ENCODE measurements around the gene ANKRD11. TPM values are rescaled to one million over a fixed set of nuclear protein-coding genes. Genes with fewer than 3 reads are reported as not detected.
"Not testable (repeated sequence)": the region's sequence is repeated elsewhere in the genome, so short reads cannot be mapped to it uniquely, and the experiment has no call there.

Gene ANKRD11
- total RNA-seq, 1 donor from 2014 or later, result 209 TPM

GRCh38 chr16:89442588-89442987 lies 47.8 kb downstream of the ANKRD11 start:
- Mint-ChIP-seq H3K9me3 (ENCODE audit: unreplicated experiment) (no peaks in the 10 kb centered on the region), H3K36me3 (ENCODE audit: unreplicated experiment) (peaks cover 3% of the 10 kb centered on the region), H3K4me3 (ENCODE audit: unreplicated experiment) (peak overlapping the region; percentile 46), H3K4me1 (ENCODE audit: unreplicated experiment) (peaks cover 90% of the 10 kb centered on the region), H3K27ac (ENCODE audit: unreplicated experiment) (peak overlapping the region; percentile 90), H3K27me3 (ENCODE audit: unreplicated experiment) (no peaks in the 10 kb centered on the region)
- no peak for DNase-seq (ENCODE audit: extremely low spot score, unreplicated experiment)
- TF ChIP-seq CTCF (IDR thresholded peaks at IDR 0.05), result no peak

GRCh38 chr16:89439659-89440058 lies 50.7 kb downstream of the ANKRD11 start:
- no peak for DNase-seq (ENCODE audit: extremely low spot score, unreplicated experiment)
- no peaks in the 10 kb centered on the region for H3K9me3 Mint-ChIP-seq (ENCODE audit: unreplicated experiment)
- H3K36me3 Mint-ChIP-seq (ENCODE audit: unreplicated experiment), result peaks cover 2% of the 10 kb centered on the region
- peaks cover 81% of the 10 kb centered on the region for H3K4me1 Mint-ChIP-seq (ENCODE audit: unreplicated experiment)
- no peak for TF ChIP-seq CTCF (IDR thresholded peaks at IDR 0.05)
- no peak overlapping the region for H3K4me3 Mint-ChIP-seq (ENCODE audit: unreplicated experiment)
- no peaks in the 10 kb centered on the region for H3K27me3 Mint-ChIP-seq (ENCODE audit: unreplicated experiment)
- peak overlapping the region; percentile 59 for H3K27ac Mint-ChIP-seq (ENCODE audit: unreplicated experiment)

- no peak for TF ChIP-seq CTCF (IDR thresholded peaks at IDR 0.05)
- Mint-ChIP-seq H3K27ac (ENCODE audit: unreplicated experiment) (no peak overlapping the region), H3K4me3 (ENCODE audit: unreplicated experiment) (no peak overlapping the region), H3K4me1 (ENCODE audit: unreplicated experiment) (peaks cover 66% of the 10 kb centered on the region), H3K9me3 (ENCODE audit: unreplicated experiment) (no peaks in the 10 kb centered on the region), H3K27me3 (ENCODE audit: unreplicated experiment) (no peaks in the 10 kb centered on the region), H3K36me3 (ENCODE audit: unreplicated experiment) (peaks cover 2% of the 10 kb centered on the region)
- no peak for DNase-seq (ENCODE audit: extremely low spot score, unreplicated experiment)
Measured at GRCh38 chr16:89437991-89438390, 52.4 kb downstream of the ANKRD11 start.

GRCh38 chr16:89437251-89437987 lies 52.9 kb downstream of the ANKRD11 start:
- Mint-ChIP-seq H3K4me3 (ENCODE audit: unreplicated experiment) (no peak overlapping the region), H3K27me3 (ENCODE audit: unreplicated experiment) (no peaks in the 10 kb centered on the region), H3K4me1 (ENCODE audit: unreplicated experiment) (peaks cover 60% of the 10 kb centered on the region), H3K9me3 (ENCODE audit: unreplicated experiment) (no peaks in the 10 kb centered on the region), H3K36me3 (ENCODE audit: unreplicated experiment) (peaks cover 2% of the 10 kb centered on the region), H3K27ac (ENCODE audit: unreplicated experiment) (no peak overlapping the region)
- TF ChIP-seq CTCF (IDR thresholded peaks at IDR 0.05), result no peak
- DNase-seq (ENCODE audit: extremely low spot score, unreplicated experiment), result no peak

DNA sequence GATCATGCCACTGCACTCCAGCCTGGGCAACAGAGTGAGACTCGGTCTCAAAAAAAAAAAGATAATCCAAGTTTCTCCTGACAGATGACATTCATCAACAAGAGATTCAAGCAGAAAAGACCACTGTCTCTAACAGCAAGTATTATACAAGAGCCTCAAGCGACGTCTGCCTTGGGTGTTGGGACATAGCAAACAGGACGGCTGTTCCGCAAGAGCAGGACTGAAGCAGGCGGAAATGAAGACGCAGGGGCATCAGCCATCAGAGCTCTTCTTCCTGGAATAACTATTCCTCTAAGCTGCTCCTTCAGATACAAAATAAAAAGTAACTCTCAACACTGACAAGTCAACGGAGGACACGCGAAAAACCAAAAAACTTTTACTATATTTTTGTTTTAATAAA lies 54.0 kb downstream of the ANKRD11 start:
- Mint-ChIP-seq H3K27ac (ENCODE audit: unreplicated experiment) (peak overlapping the region; percentile 5), H3K27me3 (ENCODE audit: unreplicated experiment) (no peaks in the 10 kb centered on the region), H3K4me3 (ENCODE audit: unreplicated experiment) (no peak overlapping the region), H3K9me3 (ENCODE audit: unreplicated experiment) (no peaks in the 10 kb centered on the region), H3K4me1 (ENCODE audit: unreplicated experiment) (peaks cover 51% of the 10 kb centered on the region), H3K36me3 (ENCODE audit: unreplicated experiment) (peaks cover 2% of the 10 kb centered on the region)
- TF ChIP-seq CTCF (IDR thresholded peaks at IDR 0.05), result no peak
- DNase-seq (ENCODE audit: extremely low spot score, unreplicated experiment), result no peak

DNA sequence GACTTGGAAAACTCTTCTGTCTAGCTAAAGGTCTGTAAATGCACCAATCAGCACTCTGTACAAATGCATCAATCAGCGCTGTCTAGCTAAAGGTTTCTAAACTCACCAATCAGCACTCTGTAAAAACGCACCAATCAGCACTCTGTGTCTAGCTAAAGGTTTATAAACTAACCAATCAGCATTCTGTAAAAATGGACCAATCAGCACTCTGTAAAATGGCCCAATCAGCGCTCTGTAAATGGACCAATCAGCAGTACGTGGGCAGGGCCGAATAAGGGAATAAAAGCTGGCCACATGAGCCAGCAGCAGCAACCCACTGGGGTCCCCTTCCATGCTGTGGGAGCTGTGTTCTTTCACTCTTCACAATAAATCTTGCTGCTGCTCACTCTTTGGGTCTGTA lies 55.3 kb downstream of the ANKRD11 start:
- H3K27me3 Mint-ChIP-seq (ENCODE audit: unreplicated experiment); H3K27ac Mint-ChIP-seq (ENCODE audit: unreplicated experiment); DNase-seq (ENCODE audit: extremely low spot score, unreplicated experiment); H3K9me3 Mint-ChIP-seq (ENCODE audit: unreplicated experiment); H3K4me3 Mint-ChIP-seq (ENCODE audit: unreplicated experiment); H3K36me3 Mint-ChIP-seq (ENCODE audit: unreplicated experiment): not testable (repeated sequence)
- peaks cover 38% of the 10 kb centered on the region for H3K4me1 Mint-ChIP-seq (ENCODE audit: unreplicated experiment)

All from osteocyte (in vitro differentiated cells).